Caco-2 (cell line): ENCODE results near the gene OR6Q1. TPM values are rescaled to one million over a fixed set of nuclear protein-coding genes. Genes with fewer than 3 reads are reported as not detected.

Source experiments
- BruUV-seq: library from RNA; stranded (reverse); fragments of 400-500 nt; replicated peaks from 2 replicates; lab custom pipeline; 2021; lab: Mats Ljungman, UMichigan
- CTCF ChIA-PET: fragments of 300-600 bp; sonication (Branson Sonifier 250); formaldehyde crosslinking; loops from one replicate; lab custom pipeline; 2022; ENCODE audit warnings: antibody characterized with exemption; lab: Charles Lee
- POLR2A ChIA-PET: fragments of 300-600 bp; sonication (Branson Sonifier 250); formaldehyde crosslinking; loops from one replicate; lab custom pipeline; 2022; ENCODE audit warnings: antibody characterized with exemption; lab: Charles Lee
- DNase-seq, 2 experiments: peaks; one replicate each; pipeline versions ENCODE4 v3.0.0 to v3.0.0-alpha.2; 2020 to 2022
- H3K27me3 ChIP-seq: replicated peaks from 2 replicates; pipeline ENCODE4 v1.6.0; 2011; ENCODE audit warnings: low read length; ENCODE audit not compliant: control insufficient read depth, insufficient read depth
- H3K36me3 ChIP-seq: 2 replicates; pipeline ENCODE4 v1.5.1; 2011; ENCODE audit warnings: low read length; ENCODE audit not compliant: control insufficient read depth, insufficient read depth
- H3K4me1 ChIP-seq: fragments of 250-450 bp; sonication (Bioruptor Pico); 2 replicates; pipeline ENCODE4 v1.5.1; 2020; ENCODE audit warnings: mild to moderate bottlenecking
- H3K4me3 ChIP-seq: 2 replicates; pipeline ENCODE4 v1.5.1; 2011; ENCODE audit warnings: low read depth, mild to moderate bottlenecking, control low read depth, low read length
- H3K9me3 ChIP-seq: fragments of 250-450 bp; sonication (Bioruptor Pico); 2 replicates; pipeline ENCODE4 v1.5.1; 2020; ENCODE audit warnings: mild to moderate bottlenecking, moderate library complexity
- H3K27ac Mint-ChIP-seq: one replicate; pipeline ENCODE4 v1.8.0; 2022; ENCODE audit warnings: mixed read lengths; ENCODE audit not compliant: unreplicated experiment
- H3K27me3 Mint-ChIP-seq: one replicate; pipeline ENCODE4 v1.8.0; 2022; ENCODE audit warnings: mixed read lengths; ENCODE audit not compliant: insufficient read depth, unreplicated experiment
- H3K36me3 Mint-ChIP-seq: one replicate; pipeline ENCODE4 v1.8.0; 2022; ENCODE audit warnings: mild to moderate bottlenecking, mixed read lengths; ENCODE audit not compliant: insufficient read depth, unreplicated experiment
- H3K4me1 Mint-ChIP-seq: one replicate; pipeline ENCODE4 v1.8.0; 2022; ENCODE audit warnings: low read depth, mixed read lengths; ENCODE audit not compliant: unreplicated experiment
- H3K4me3 Mint-ChIP-seq: one replicate; pipeline ENCODE4 v1.8.0; 2022; ENCODE audit warnings: mild to moderate bottlenecking, moderate library complexity, mixed read lengths; ENCODE audit not compliant: unreplicated experiment
- H3K9me3 Mint-ChIP-seq: one replicate; pipeline ENCODE4 v1.8.0; 2022; ENCODE audit warnings: mixed read lengths; ENCODE audit not compliant: unreplicated experiment
- CTCF ChIP-seq, 2 experiments: fragments of 200-600 bp in 1 of 2; IDR thresholded peaks; 1 replicate in 1 of 2; 2 replicates in 1 of 2; pipeline versions ENCODE4 v1.5.1 to v1.8.0; 2011 to 2022; ENCODE audit warnings: antibody characterized with exemption in 1 of 2, control low read depth in 1 of 2, inconsistent platforms in 1 of 2, low read depth in 1 of 2, low read length in 1 of 2, mild to moderate bottlenecking in 1 of 2, moderate library complexity in 1 of 2; ENCODE audit not compliant: insufficient read depth in 1 of 2, severe bottlenecking in 1 of 2, unreplicated experiment in 1 of 2
- intact Hi-C: fragments of 100-400 bp; cut with micrococcal nuclease; formaldehyde crosslinking; loops from one replicate; pipeline ENCODE4 v1.10.0; 2022; ENCODE audit not compliant: unreplicated experiment
- total RNA-seq: library from RNA; stranded (reverse); gene quantifications from 2 replicates; pipeline ENCODE4 v1.2.3, GENCODE V29; 2022

Gene OR6Q1
- total RNA-seq, 1 experiment from 2014 or later = not detected

GRCh38 chr11:58060535-58060934 is 29.8 kb downstream of the OR6Q1 start:
- no peaks in the 10 kb centered on the region for H3K9me3 ChIP-seq
- Mint-ChIP-seq H3K4me1 (peaks cover 17% of the 10 kb centered on the region), H3K4me3 (no peak overlapping the region), H3K27me3 (no peaks in the 10 kb centered on the region), H3K9me3 (no peaks in the 10 kb centered on the region), H3K27ac (peak overlapping the region; percentile 9), H3K36me3 (no peaks in the 10 kb centered on the region)
- H3K27me3 ChIP-seq = no peaks in the 10 kb centered on the region
- no TSS peak for BruUV-seq
- no peak for DNase-seq
- H3K4me1 ChIP-seq = peaks cover 33% of the 10 kb centered on the region
- no peak for TF ChIP-seq CTCF (IDR thresholded peaks at IDR 0.05; ENCODE audit: insufficient read depth in 1 of 2, low read depth in 1 of 2, low read length in 1 of 2, severe bottlenecking in 1 of 2, unreplicated experiment in 1 of 2)
- intact Hi-C loops = loop anchor here (2.0 to 10.0 kb wide), 4 partner anchors 107 to 454 kb away; no protein-coding TSS in a partner anchor
- no peaks in the 10 kb centered on the region for H3K36me3 ChIP-seq
- ChIA-PET POLR2A (no interaction called here), CTCF (interaction anchor here (0.7 to 2.4 kb wide), 4 partner anchors 225 to 998 kb away, joined by 3 to 12 read pairs (median 4); no protein-coding TSS in a partner anchor)
- H3K4me3 ChIP-seq = no peak overlapping the region

- Histone ChIP-seq H3K36me3 (no peaks in the 10 kb centered on the region), H3K4me1 (peaks cover 33% of the 10 kb centered on the region), H3K27me3 (no peaks in the 10 kb centered on the region), H3K4me3 (no peak overlapping the region), H3K9me3 (no peaks in the 10 kb centered on the region)
- POLR2A ChIA-PET = no interaction called here
- TF ChIP-seq CTCF (IDR thresholded peaks at IDR 0.05; ENCODE audit: insufficient read depth in 1 of 2, low read depth in 1 of 2, low read length in 1 of 2, severe bottlenecking in 1 of 2, unreplicated experiment in 1 of 2) = peak in 1 of 2 experiments; percentile 53
- BruUV-seq = no TSS peak
- no peak overlapping the region for H3K4me3 Mint-ChIP-seq
- no peaks in the 10 kb centered on the region for H3K36me3 Mint-ChIP-seq
- no peaks in the 10 kb centered on the region for H3K27me3 Mint-ChIP-seq
- no peaks in the 10 kb centered on the region for H3K9me3 Mint-ChIP-seq
- peaks cover 17% of the 10 kb centered on the region for H3K4me1 Mint-ChIP-seq
- intact Hi-C loops = loop anchor here (2.0 to 10.0 kb wide), 4 partner anchors 106 to 454 kb away; no protein-coding TSS in a partner anchor
- peak overlapping the region; percentile 9 for H3K27ac Mint-ChIP-seq
- DNase-seq = peak in 1 of 2 experiments; percentile 29
- CTCF ChIA-PET = interaction anchor here (0.7 to 2.4 kb wide), 2 partner anchors 225 to 366 kb away, joined by 3 to 12 read pairs; no protein-coding TSS in a partner anchor
Measured at GRCh38 chr11:58060939-58061672, 30.4 kb downstream of the OR6Q1 start.

- ChIA-PET POLR2A (no interaction called here), CTCF (interaction anchor here (2.4 kb wide), 1 partner anchor 224 kb away, joined by 12 read pairs; no protein-coding TSS in a partner anchor)
- Mint-ChIP-seq H3K9me3 (no peaks in the 10 kb centered on the region), H3K4me1 (peaks cover 17% of the 10 kb centered on the region), H3K27ac (no peak overlapping the region), H3K4me3 (no peak overlapping the region), H3K36me3 (no peaks in the 10 kb centered on the region), H3K27me3 (no peaks in the 10 kb centered on the region)
- no peak for DNase-seq
- Histone ChIP-seq H3K4me1 (peaks cover 33% of the 10 kb centered on the region), H3K36me3 (no peaks in the 10 kb centered on the region), H3K27me3 (no peaks in the 10 kb centered on the region), H3K4me3 (no peak overlapping the region), H3K9me3 (no peaks in the 10 kb centered on the region)
- BruUV-seq = no TSS peak
- no peak for TF ChIP-seq CTCF (IDR thresholded peaks at IDR 0.05; ENCODE audit: insufficient read depth in 1 of 2, low read depth in 1 of 2, low read length in 1 of 2, severe bottlenecking in 1 of 2, unreplicated experiment in 1 of 2)
- intact Hi-C loops = loop anchor here (2.0 to 10.0 kb wide), 4 partner anchors 105 to 453 kb away; no protein-coding TSS in a partner anchor
Measured at GRCh38 chr11:58061813-58062212, 31.1 kb downstream of the OR6Q1 start.
